RWPE2 (cell line): ENCODE results near the gene ENDOV.

Experiments used
- ATAC-seq: fragments of 200-7000 bp; cut with Tn5 transposase; 3 replicates; pipeline ENCODE4 v1.9.1; 2021; ENCODE audit warnings: low read depth
- DNase-seq: peaks from one replicate; pipeline ENCODE4 v3.0.0-alpha.2; 2020; ENCODE audit warnings: low spot score
- H3K27ac ChIP-seq: fragments of 450-650 bp; 2 replicates; pipeline ENCODE4 v1.5.1; 2017; ENCODE audit warnings: mild to moderate bottlenecking; ENCODE audit not compliant: poor library complexity, severe bottlenecking
- H3K27me3 ChIP-seq: fragments of 250-450 bp; sonication (Bioruptor Pico); 2 replicates; pipeline ENCODE4 v1.5.1; 2021; ENCODE audit warnings: mild to moderate bottlenecking, moderate library complexity; ENCODE audit not compliant: insufficient read depth, poor library complexity, severe bottlenecking
- H3K36me3 ChIP-seq: fragments of 250-450 bp; sonication (Bioruptor Pico); 2 replicates; pipeline ENCODE4 v1.5.1; 2020; ENCODE audit warnings: low read depth, mild to moderate bottlenecking, moderate library complexity
- H3K4me1 ChIP-seq: fragments of 250-450 bp; sonication (Bioruptor Pico); 2 replicates; pipeline ENCODE4 v1.5.1; 2021; ENCODE audit warnings: mild to moderate bottlenecking, moderate library complexity; ENCODE audit not compliant: insufficient read depth, poor library complexity, severe bottlenecking
- H3K4me3 ChIP-seq: fragments of 250-450 bp; sonication (Bioruptor Pico); 2 replicates; pipeline ENCODE4 v1.5.1; 2021; ENCODE audit warnings: mild to moderate bottlenecking, moderate library complexity; ENCODE audit not compliant: severe bottlenecking
- H3K9me3 ChIP-seq: fragments of 250-450 bp; sonication (Bioruptor Pico); 2 replicates; pipeline ENCODE4 v1.5.1; 2021; ENCODE audit warnings: mild to moderate bottlenecking, moderate library complexity; ENCODE audit not compliant: severe bottlenecking
- TF ChIP-seq, protein P1 (sequence below): fragments of 450-650 bp; IDR thresholded peaks from one replicate; pipeline ENCODE4 v1.5.1; 2017; ENCODE audit warnings: mild to moderate bottlenecking, moderate library complexity; ENCODE audit not compliant: poor library complexity, severe bottlenecking

The ENDOV gene

DNA sequence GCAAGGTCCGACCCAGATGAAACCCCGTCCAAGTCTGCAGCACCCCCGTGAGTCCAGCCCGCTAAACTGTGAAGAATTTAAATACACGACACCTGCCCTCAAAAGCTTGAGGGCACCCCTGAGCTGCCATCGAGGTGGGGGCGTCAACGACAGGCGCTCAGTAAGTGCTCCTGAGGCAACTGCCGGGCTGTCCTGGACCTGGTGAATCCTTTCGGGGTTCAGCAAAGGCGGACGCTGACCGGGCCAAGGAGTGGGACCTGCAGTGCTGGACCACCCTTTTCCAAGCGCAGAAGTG is 512 bp upstream of the ENDOV start:
- H3K27ac ChIP-seq, result no peak overlapping the region
- H3K9me3 ChIP-seq, result no peaks in the 10 kb centered on the region
- 0 out of 2 replicates have a peak, but pooled peaks cover 19% of the 10 kb centered on the region for H3K36me3 ChIP-seq
- ATAC-seq (peak; percentile 24), DNase-seq (no peak)
- H3K4me1 ChIP-seq, result peaks cover 3% of the 10 kb centered on the region
- TF ChIP-seq, protein P1, sequence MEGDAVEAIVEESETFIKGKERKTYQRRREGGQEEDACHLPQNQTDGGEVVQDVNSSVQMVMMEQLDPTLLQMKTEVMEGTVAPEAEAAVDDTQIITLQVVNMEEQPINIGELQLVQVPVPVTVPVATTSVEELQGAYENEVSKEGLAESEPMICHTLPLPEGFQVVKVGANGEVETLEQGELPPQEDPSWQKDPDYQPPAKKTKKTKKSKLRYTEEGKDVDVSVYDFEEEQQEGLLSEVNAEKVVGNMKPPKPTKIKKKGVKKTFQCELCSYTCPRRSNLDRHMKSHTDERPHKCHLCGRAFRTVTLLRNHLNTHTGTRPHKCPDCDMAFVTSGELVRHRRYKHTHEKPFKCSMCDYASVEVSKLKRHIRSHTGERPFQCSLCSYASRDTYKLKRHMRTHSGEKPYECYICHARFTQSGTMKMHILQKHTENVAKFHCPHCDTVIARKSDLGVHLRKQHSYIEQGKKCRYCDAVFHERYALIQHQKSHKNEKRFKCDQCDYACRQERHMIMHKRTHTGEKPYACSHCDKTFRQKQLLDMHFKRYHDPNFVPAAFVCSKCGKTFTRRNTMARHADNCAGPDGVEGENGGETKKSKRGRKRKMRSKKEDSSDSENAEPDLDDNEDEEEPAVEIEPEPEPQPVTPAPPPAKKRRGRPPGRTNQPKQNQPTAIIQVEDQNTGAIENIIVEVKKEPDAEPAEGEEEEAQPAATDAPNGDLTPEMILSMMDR, result peak; percentile 18
- H3K4me3 ChIP-seq, result peak overlapping the region; percentile 84
- no peaks in the 10 kb centered on the region for H3K27me3 ChIP-seq

- no peaks in the 10 kb centered on the region for H3K27me3 ChIP-seq
- H3K9me3 ChIP-seq, result no peaks in the 10 kb centered on the region
- peak overlapping the region; percentile 59 for H3K27ac ChIP-seq
- H3K36me3 ChIP-seq, result peaks cover 19% of the 10 kb centered on the region; the same call in 1 of the 2 replicates
- TF ChIP-seq, protein P1, result no peak
- peaks cover 3% of the 10 kb centered on the region for H3K4me1 ChIP-seq
- ATAC-seq (peak; percentile 20), DNase-seq (no peak)
- peak overlapping the region; percentile 84 for H3K4me3 ChIP-seq
These were observed 715 bp downstream of the ENDOV start for GRCh38 chr17:80415626-80416137.

- ATAC-seq (no peak), DNase-seq (peak; percentile 13)
- peaks cover 19% of the 10 kb centered on the region; the same call in 1 of the 2 replicates for H3K36me3 ChIP-seq
- peak overlapping the region; percentile 84 for H3K4me3 ChIP-seq
- H3K4me1 ChIP-seq, result peaks cover 3% of the 10 kb centered on the region
- no peak overlapping the region for H3K27ac ChIP-seq
- TF ChIP-seq, protein P1, result no peak
- H3K27me3 ChIP-seq, result no peaks in the 10 kb centered on the region
- no peaks in the 10 kb centered on the region for H3K9me3 ChIP-seq
These were observed 1.4 kb downstream of the ENDOV start for GRCh38 chr17:80416260-80416939.

GRCh38 chr17:80416940-80417293 is 1.9 kb downstream of the ENDOV start:
- peaks cover 19% of the 10 kb centered on the region; the same call in 1 of the 2 replicates for H3K36me3 ChIP-seq
- H3K27me3 ChIP-seq, result no peaks in the 10 kb centered on the region
- TF ChIP-seq, protein P1, result no peak
- H3K27ac ChIP-seq, result no peak overlapping the region
- H3K4me1 ChIP-seq, result peaks cover 3% of the 10 kb centered on the region
- H3K4me3 ChIP-seq, result no peak overlapping the region
- DNase-seq (peak; percentile 18), ATAC-seq (no peak)
- no peaks in the 10 kb centered on the region for H3K9me3 ChIP-seq

- no peaks in the 10 kb centered on the region for H3K27me3 ChIP-seq
- DNase-seq (peak; percentile 16), ATAC-seq (no peak)
- H3K27ac ChIP-seq, result no peak overlapping the region
- H3K36me3 ChIP-seq, result peaks cover 19% of the 10 kb centered on the region; the same call in 1 of the 2 replicates
- TF ChIP-seq, protein P1, result no peak
- H3K9me3 ChIP-seq, result no peaks in the 10 kb centered on the region
- peaks cover 3% of the 10 kb centered on the region for H3K4me1 ChIP-seq
- no peak overlapping the region for H3K4me3 ChIP-seq
These were observed 3.6 kb downstream of the ENDOV start for GRCh38 chr17:80418589-80418988.
